GM12801 (cell line): ENCODE results near the gene C16orf74.

Experiments
- TF ChIP-seq, protein P1 (sequence below): IDR thresholded peaks from one replicate; pipeline ENCODE4 v1.5.1; 2011; ENCODE audit warnings: control low read depth; ENCODE audit not compliant: insufficient read length; ENCODE audit errors: extremely low read depth

Gene C16orf74

DNA sequence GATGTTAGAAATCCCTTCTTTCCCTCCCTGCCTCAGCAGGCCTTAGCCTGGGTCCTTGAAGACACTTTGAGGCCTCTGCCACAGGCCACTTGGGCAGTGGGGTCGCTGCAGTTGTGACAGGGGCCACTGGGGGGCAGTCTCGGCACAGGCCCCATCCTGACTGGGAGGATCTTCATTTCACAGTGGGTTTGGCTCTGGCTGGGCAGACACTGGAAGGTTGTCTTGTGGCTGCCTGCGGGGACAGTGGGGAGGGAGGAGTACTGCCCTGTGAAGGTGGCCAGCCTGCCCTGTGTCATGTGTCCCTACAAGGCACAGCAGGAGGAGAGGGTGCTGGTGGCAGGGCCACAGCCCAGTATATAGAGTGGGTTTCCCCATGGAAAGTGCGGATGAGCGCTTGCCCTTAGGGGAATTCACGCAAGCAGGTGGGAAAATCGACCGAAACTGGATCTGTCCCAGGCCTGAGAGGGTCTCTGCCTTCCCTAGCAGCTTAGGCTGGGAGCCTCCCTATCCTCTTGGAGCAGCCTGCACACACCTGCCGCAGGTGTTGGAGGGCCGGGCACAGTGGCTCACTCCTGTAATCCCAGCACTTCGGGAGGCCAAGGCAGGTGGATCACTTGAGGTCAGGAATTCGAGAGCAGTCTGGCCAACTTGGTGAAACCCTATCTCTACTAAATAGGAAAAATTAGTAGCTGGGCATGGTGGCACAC, 90.9 kb downstream of the C16orf74 start:
- TF ChIP-seq, protein P1, sequence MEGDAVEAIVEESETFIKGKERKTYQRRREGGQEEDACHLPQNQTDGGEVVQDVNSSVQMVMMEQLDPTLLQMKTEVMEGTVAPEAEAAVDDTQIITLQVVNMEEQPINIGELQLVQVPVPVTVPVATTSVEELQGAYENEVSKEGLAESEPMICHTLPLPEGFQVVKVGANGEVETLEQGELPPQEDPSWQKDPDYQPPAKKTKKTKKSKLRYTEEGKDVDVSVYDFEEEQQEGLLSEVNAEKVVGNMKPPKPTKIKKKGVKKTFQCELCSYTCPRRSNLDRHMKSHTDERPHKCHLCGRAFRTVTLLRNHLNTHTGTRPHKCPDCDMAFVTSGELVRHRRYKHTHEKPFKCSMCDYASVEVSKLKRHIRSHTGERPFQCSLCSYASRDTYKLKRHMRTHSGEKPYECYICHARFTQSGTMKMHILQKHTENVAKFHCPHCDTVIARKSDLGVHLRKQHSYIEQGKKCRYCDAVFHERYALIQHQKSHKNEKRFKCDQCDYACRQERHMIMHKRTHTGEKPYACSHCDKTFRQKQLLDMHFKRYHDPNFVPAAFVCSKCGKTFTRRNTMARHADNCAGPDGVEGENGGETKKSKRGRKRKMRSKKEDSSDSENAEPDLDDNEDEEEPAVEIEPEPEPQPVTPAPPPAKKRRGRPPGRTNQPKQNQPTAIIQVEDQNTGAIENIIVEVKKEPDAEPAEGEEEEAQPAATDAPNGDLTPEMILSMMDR: no peak

DNA sequence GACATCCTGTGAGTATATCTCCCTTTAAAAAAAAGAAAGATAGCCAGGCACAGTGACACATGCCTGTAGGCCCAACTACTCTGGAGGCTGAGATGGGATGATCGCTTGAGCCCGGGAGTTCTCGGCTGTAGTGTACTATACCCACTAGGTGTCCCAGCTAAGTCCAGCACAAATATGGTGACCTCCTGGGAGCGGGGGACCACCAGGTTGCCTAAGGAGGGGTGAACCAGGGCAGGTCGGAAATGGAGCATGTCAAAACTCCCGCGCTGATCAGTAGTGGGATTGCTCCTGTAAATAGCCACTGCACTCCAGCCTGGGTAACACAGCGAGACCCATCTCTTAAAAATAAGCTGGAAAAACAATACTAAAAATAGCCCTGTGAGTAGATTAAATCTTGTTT, 91.6 kb downstream of the C16orf74 start:
- TF ChIP-seq, protein P1: no peak

DNA sequence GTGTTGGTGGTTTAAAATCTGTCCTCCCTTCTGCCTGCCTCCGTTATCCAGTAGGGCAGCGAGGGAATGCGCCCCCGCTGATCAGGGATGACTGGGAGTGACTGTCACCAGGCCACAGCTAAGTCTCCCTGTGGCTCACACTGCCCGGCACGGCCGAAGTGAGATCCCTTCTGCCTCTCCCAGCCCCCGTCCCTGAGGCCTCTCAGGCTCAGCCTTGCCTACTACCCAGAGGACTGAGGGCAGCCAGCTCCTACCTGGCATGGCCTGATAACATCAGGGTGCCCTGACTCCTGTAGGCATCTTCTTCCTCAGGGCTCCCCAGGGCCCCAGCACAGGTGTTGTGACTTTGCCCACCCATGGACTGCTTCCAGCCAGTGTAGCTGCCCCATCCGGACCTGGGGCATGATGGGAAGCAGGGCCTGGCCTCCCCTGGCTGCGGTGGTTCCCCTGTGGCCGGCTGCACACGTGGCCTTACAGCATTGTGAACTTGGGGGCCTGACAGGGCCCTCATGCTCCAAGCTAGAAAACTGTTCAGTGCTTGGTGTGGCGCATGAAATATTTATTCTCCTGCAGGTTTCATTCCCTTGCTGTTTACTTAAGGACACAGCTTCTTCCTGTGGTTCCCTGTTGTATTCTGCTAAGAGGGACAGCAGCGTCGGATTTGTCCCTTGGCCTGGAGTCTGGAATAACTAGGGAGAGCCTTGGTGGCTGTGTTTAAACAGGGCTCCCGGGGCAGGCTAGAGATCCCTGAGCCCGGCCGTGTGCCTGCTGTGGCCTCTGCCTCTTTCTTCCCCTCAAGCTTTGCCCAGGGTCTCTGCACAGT, 92.2 kb downstream of the C16orf74 start:
- TF ChIP-seq, protein P1: no peak

DNA sequence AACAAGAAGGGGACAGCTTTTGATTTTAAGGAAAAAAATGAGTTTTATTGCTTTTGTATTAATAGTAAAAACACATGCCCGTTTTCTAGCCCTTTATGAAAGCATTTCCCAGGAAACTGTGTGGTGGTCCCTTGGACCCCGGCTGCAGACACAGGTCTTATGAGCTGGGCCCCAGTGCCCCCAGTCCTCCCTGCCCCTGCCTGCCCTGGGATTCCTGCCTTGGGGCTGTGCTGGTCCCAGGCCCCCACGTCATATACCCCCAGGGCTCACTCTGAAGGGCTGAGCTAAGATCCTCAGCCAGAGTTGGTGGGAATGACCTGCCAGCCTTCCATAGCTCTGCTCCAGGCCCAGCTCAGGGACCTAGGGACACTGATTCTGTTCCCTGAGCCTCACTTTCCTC, 92.9 kb downstream of the C16orf74 start:
- TF ChIP-seq, protein P1: no peak
